SK-N-SH (cell line): Measurements from ENCODE around the gene LGALS3. TPM values are rescaled to one million over a fixed set of nuclear protein-coding genes. Genes with fewer than 3 reads are reported as not detected.

ENCODE experiments used
- CTCF ChIA-PET: fragments of 300-600, 350-600 bp; formaldehyde crosslinking; extraction: SDS; loops from one replicate; lab custom pipeline; 2021; lab: Yijun Ruan, JAX
- POLR2A ChIA-PET: fragments of 350-600 bp; sonication (Branson Sonifier 250); formaldehyde crosslinking; extraction: SDS; loops from one replicate; lab custom pipeline; 2020; ENCODE audit warnings: antibody characterized with exemption, inconsistent platforms; lab: Yijun Ruan, JAX
- DNase-seq: peaks from one replicate; pipeline ENCODE4 v3.0.0; 2012
- H2AFZ ChIP-seq: fragments of 200-600 bp; sonication (generic); 2 replicates; pipeline ENCODE4 v1.8.1; 2016; ENCODE audit warnings: antibody characterized with exemption, mild to moderate bottlenecking, low read depth
- H3F3A ChIP-seq: fragments of 200-600 bp; sonication (generic); replicated peaks from 2 replicates; pipeline ENCODE3; 2016; ENCODE audit warnings: antibody characterized with exemption, mild to moderate bottlenecking; ENCODE audit not compliant: insufficient read depth
- H3K27ac ChIP-seq, 2 experiments: fragments of 200-500 bp in 1 of 2; fragments of 200-600 bp in 1 of 2; sonication (Bioruptor generic) in 1 of 2; sonication (generic), shearing (Covaris generic) in 1 of 2; 2 replicates each; pipeline versions ENCODE4 v1.5.1 to v1.6.1; 2014 to 2016; ENCODE audit warnings: low read depth in 2 of 2, inconsistent platforms in 1 of 2, low read length in 1 of 2, mild to moderate bottlenecking in 1 of 2, mixed read lengths in 1 of 2
- H3K27me3 ChIP-seq: fragments of 200-600 bp; sonication (generic), shearing (Covaris generic); 2 replicates; pipeline ENCODE4 v1.6.1; 2016; ENCODE audit warnings: mixed run types; ENCODE audit not compliant: insufficient read depth
- H3K36me3 ChIP-seq, 2 experiments: fragments of 200-500 bp in 1 of 2; fragments of 200-600 bp in 1 of 2; sonication (Bioruptor generic) in 1 of 2; sonication (generic) in 1 of 2; replicated peaks in 1 of 2; 2 replicates each; pipeline versions ENCODE3 to v1.5.1; 2014 to 2016; ENCODE audit warnings: low read length in 1 of 2, mild to moderate bottlenecking in 1 of 2; ENCODE audit not compliant: insufficient read depth in 2 of 2, control insufficient read depth in 1 of 2
- H3K4me1 ChIP-seq, 2 experiments: fragments of 200-500 bp in 1 of 2; fragments of 200-600 bp in 1 of 2; sonication (Bioruptor generic) in 1 of 2; sonication (generic), shearing (Covaris generic) in 1 of 2; 2 replicates each; pipeline versions ENCODE4 v1.5.1 to v1.6.1; 2014 to 2016; ENCODE audit warnings: low read depth in 1 of 2, low read length in 1 of 2, mixed run types in 1 of 2; ENCODE audit not compliant: insufficient read depth in 2 of 2, control insufficient read depth in 1 of 2
- H3K4me2 ChIP-seq: fragments of 200-600 bp; sonication (generic), shearing (Covaris generic); 2 replicates; pipeline ENCODE4 v1.6.1; 2017; ENCODE audit warnings: mixed run types
- H3K4me3 ChIP-seq, 2 experiments: fragments of 200-500 bp in 1 of 2; fragments of 200-600 bp in 1 of 2; sonication (Bioruptor generic) in 1 of 2; sonication (generic), shearing (Covaris generic) in 1 of 2; 2 replicates each; pipeline versions ENCODE4 v1.5.1 to v1.8.1; 2014 to 2016; ENCODE audit warnings: low read depth in 2 of 2, inconsistent platforms in 1 of 2, low read length in 1 of 2, mild to moderate bottlenecking in 1 of 2, mixed read lengths in 1 of 2, moderate library complexity in 1 of 2
- H3K79me2 ChIP-seq: fragments of 200-600 bp; sonication (generic); 2 replicates; pipeline ENCODE4 v1.8.1; 2017; ENCODE audit warnings: mild to moderate bottlenecking; ENCODE audit not compliant: insufficient read depth
- H3K9ac ChIP-seq: fragments of 200-600 bp; sonication (generic); 2 replicates; pipeline ENCODE4 v1.6.1; 2017; ENCODE audit warnings: mixed run types
- H3K9me2 ChIP-seq: fragments of 200-600 bp; sonication (generic); 2 replicates; pipeline ENCODE4 v1.6.1; 2017; ENCODE audit warnings: mixed run types
- H3K9me3 ChIP-seq: fragments of 200-600 bp; sonication (generic); 2 replicates; pipeline ENCODE4 v1.6.1; 2017; ENCODE audit warnings: mixed run types, mild to moderate bottlenecking, moderate library complexity
- H4K20me1 ChIP-seq: fragments of 200-600 bp; sonication (generic); 2 replicates; pipeline ENCODE4 v1.6.1; 2017; ENCODE audit warnings: mild to moderate bottlenecking, mixed run types; ENCODE audit not compliant: insufficient read depth
- CHD2 ChIP-seq: fragments of 150-350 bp; IDR thresholded peaks from 2 replicates; pipeline ENCODE4 v1.6.1; 2018; ENCODE audit warnings: low read length; ENCODE audit not compliant: partially characterized antibody
- ELF1 ChIP-seq: IDR thresholded peaks from 2 replicates; pipeline ENCODE4 v1.4.0; 2012
- EZH2phosphoT487 ChIP-seq: fragments of 200-600 bp; sonication (generic); IDR thresholded peaks from 2 replicates; pipeline ENCODE4 v1.6.1; 2017; ENCODE audit warnings: low read depth, mixed run types, mild to moderate bottlenecking, antibody characterized with exemption, moderate library complexity, borderline replicate concordance
- FOXJ3 ChIP-seq: sonication (generic); formaldehyde crosslinking; IDR thresholded peaks from 2 replicates; pipeline ENCODE4 v1.5.1; 2020; ENCODE audit warnings: mild to moderate bottlenecking, missing genetic modification reagents
- GATA2 ChIP-seq: sonication (generic); formaldehyde crosslinking; IDR thresholded peaks from 2 replicates; pipeline ENCODE4 v1.5.0; 2020; ENCODE audit warnings: mild to moderate bottlenecking, missing genetic modification reagents
- JUND ChIP-seq: IDR thresholded peaks from 2 replicates; pipeline ENCODE4 v1.4.0; 2012
- MEF2A ChIP-seq: IDR thresholded peaks from 2 replicates; pipeline ENCODE4 v1.4.0; 2012; ENCODE audit warnings: low read depth, borderline replicate concordance
- RAD21 ChIP-seq: IDR thresholded peaks from 2 replicates; pipeline ENCODE4 v1.6.1; 2012; ENCODE audit warnings: mild to moderate bottlenecking, low read length
- SIN3A ChIP-seq: IDR thresholded peaks from 2 replicates; pipeline ENCODE4 v1.6.1; 2012; ENCODE audit warnings: low read depth, mild to moderate bottlenecking, low read length, moderate library complexity, borderline replicate concordance
- TEAD4 ChIP-seq: IDR thresholded peaks from 2 replicates; pipeline ENCODE4 v1.4.0; 2012; ENCODE audit warnings: mild to moderate bottlenecking, borderline replicate concordance; ENCODE audit not compliant: insufficient read depth
- YY1 ChIP-seq: IDR thresholded peaks from 2 replicates; pipeline ENCODE4 v1.4.0; 2012; ENCODE audit warnings: low read depth, mild to moderate bottlenecking
- WGBS: methylation state at CpG from one replicate; pipeline ENCODE4 v1.1.6; 2017; ENCODE audit warnings: low lambda C conversion rate; 5-methylcytosine and 5-hydroxymethylcytosine counted together
- polyA plus RNA-seq, 3 experiments: library from polyadenylated mRNA; depleted of rRNA; stranded (reverse); fragments of >200 nt; gene quantifications; 2 replicates each; pipeline ENCODE4 v1.2.3, GENCODE V29; 2012
- TF ChIP-seq, protein P1 (sequence below): fragments of 150-350 bp; IDR thresholded peaks from 2 replicates; pipeline ENCODE4 v1.6.1; 2016; ENCODE audit warnings: mild to moderate bottlenecking, low read depth, low read length
- TF ChIP-seq, protein P2 (sequence below): fragments of 200-600 bp; sonication (generic); IDR thresholded peaks from 2 replicates; pipeline ENCODE4 v1.6.1; 2017; ENCODE audit warnings: antibody characterized with exemption, mild to moderate bottlenecking, moderate library complexity
- TF ChIP-seq, protein P3 (sequence below): IDR thresholded peaks from 2 replicates; pipeline ENCODE4 v1.4.0; 2012; ENCODE audit warnings: low read depth

LGALS3 gene
- polyA plus RNA-seq, 1 of the 3 experiments (the other 2 are of a cell fraction), result 59.8 TPM

GRCh38 chr14:55157080-55157479 is 28.0 kb downstream of the LGALS3 start (continued):
- TF ChIP-seq, protein P1, sequence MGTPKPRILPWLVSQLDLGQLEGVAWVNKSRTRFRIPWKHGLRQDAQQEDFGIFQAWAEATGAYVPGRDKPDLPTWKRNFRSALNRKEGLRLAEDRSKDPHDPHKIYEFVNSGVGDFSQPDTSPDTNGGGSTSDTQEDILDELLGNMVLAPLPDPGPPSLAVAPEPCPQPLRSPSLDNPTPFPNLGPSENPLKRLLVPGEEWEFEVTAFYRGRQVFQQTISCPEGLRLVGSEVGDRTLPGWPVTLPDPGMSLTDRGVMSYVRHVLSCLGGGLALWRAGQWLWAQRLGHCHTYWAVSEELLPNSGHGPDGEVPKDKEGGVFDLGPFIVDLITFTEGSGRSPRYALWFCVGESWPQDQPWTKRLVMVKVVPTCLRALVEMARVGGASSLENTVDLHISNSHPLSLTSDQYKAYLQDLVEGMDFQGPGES, result no peak
- TF ChIP-seq MEF2A (no peak), SIN3A (no peak), CHD2 (no peak), ELF1 (no peak), EZH2phosphoT487 (no peak), FOXJ3 (no peak), JUND (no peak), YY1 (no peak)

GRCh38 chr14:55158412-55158811 is 29.4 kb downstream of the LGALS3 start:
- H3K9ac ChIP-seq, result no peak overlapping the region
- no peaks in the 10 kb centered on the region for H3F3A ChIP-seq
- TF ChIP-seq RAD21 (no peak), ELF1 (no peak), GATA2 (CRISPR knock-in tag) (no peak), TEAD4 (no peak)
- TF ChIP-seq, protein P2, sequence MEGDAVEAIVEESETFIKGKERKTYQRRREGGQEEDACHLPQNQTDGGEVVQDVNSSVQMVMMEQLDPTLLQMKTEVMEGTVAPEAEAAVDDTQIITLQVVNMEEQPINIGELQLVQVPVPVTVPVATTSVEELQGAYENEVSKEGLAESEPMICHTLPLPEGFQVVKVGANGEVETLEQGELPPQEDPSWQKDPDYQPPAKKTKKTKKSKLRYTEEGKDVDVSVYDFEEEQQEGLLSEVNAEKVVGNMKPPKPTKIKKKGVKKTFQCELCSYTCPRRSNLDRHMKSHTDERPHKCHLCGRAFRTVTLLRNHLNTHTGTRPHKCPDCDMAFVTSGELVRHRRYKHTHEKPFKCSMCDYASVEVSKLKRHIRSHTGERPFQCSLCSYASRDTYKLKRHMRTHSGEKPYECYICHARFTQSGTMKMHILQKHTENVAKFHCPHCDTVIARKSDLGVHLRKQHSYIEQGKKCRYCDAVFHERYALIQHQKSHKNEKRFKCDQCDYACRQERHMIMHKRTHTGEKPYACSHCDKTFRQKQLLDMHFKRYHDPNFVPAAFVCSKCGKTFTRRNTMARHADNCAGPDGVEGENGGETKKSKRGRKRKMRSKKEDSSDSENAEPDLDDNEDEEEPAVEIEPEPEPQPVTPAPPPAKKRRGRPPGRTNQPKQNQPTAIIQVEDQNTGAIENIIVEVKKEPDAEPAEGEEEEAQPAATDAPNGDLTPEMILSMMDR, result no peak
- TF ChIP-seq, protein P1, result no peak
- TF ChIP-seq, protein P3, sequence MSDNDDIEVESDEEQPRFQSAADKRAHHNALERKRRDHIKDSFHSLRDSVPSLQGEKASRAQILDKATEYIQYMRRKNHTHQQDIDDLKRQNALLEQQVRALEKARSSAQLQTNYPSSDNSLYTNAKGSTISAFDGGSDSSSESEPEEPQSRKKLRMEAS, result no peak
- no peaks in the 10 kb centered on the region for H4K20me1 ChIP-seq
- no peaks in the 10 kb centered on the region for H3K27me3 ChIP-seq
- peaks cover 24 to 27% of the 10 kb centered on the region in 2 experiments for H3K36me3 ChIP-seq
- 94% methylated on average over 3 of the region's 3 CpGs for WGBS
- H3K4me3 ChIP-seq, result no peak overlapping the region
- no peak overlapping the region for H3K27ac ChIP-seq
- no peaks in the 10 kb centered on the region for H3K4me1 ChIP-seq
- H2AFZ ChIP-seq, result no peak overlapping the region
- DNase-seq, result no peak
- H3K4me2 ChIP-seq, result no peak overlapping the region
- H3K79me2 ChIP-seq, result no peaks in the 10 kb centered on the region
- ChIA-PET CTCF (interaction anchor here (1.7 to 4.3 kb wide), 5 partner anchors 12 to 107 kb away, joined by 4 to 50 read pairs (median 6); partner anchors contain the start of gene MAPK1IP1L), POLR2A (no interaction called here)
- H3K9me2 ChIP-seq, result no peaks in the 10 kb centered on the region
- H3K9me3 ChIP-seq, result no peaks in the 10 kb centered on the region
